DLD1 (cell line): Measurements from ENCODE around the gene CCDC40.
"Not testable (repeated sequence)": the region's sequence is repeated elsewhere in the genome, so short reads cannot be mapped to it uniquely, and the experiment has no call there.

ENCODE experiments used
- in situ Hi-C: cut with HindIII; loops from 2 replicates; pipeline ENCODE4 v1.10.0; 2017; ENCODE audit warnings: low sequenced_read_pairs

Gene CCDC40

GRCh38 chr17:80036715-80037477 is 454 bp downstream of the CCDC40 start:
- in situ Hi-C loops, result no loop called here

DNA sequence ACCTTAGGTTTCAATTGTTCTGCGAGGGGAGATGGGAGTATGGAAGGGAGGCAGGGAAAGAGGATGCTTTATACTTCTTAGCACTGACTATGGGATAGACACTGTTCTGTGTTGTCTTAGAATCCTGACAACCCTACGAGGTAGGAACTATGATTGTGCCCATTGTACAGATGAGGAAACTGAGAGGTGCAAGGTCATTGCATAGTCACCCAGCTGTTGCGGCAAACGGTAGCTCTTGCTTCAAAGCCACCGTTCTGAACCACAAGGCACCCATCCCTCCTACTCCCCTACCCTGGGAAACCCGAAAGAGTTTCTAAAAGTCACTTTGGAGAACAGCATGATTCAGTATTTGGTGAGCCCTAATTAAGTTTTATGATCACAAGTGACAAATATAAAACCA is 7.5 kb downstream of the CCDC40 start:
- in situ Hi-C loops, result no loop called here

DNA sequence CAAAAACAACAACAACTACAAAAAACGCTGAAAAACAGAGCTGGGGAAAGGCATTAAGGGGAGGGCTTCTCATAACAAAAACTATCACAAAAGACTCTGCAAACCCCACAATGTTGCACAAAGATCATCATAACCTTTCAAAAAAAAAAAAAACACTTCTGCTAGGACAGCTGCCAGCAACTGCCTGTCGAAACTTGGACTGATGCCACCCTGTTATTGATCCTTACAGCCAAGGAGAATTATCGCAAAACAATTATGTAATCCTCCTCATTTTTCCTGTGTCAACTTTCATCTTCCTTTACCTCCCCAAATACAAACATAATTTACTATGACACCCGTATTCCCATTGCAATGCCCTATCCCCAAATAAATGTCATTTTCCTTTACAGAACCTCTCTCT is 9.3 kb downstream of the CCDC40 start:
- in situ Hi-C loops, result no loop called here

- in situ Hi-C loops, result not testable (repeated sequence)
These were observed 10.3 kb downstream of the CCDC40 start for GRCh38 chr17:80046709-80047108.

DNA sequence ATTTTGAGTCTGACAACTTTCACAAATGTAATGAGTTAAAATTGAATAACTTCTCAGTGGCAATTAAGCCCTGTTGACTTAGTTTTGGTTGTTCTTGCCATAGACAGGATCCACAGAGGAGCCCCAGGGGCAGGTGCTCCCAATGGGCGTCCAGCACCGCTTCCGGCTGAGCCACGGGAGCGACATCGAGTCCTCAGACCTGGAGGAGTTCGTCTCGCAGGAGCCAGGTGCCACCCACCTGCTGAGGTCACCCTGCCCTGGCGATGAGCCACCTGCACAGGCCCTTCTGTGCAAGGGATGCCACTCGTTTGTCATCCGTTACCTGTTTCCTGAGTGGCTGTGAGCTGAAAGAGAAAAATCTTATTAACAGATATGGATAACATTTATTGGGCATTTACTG is 10.7 kb downstream of the CCDC40 start:
- in situ Hi-C loops, result no loop called here

DNA sequence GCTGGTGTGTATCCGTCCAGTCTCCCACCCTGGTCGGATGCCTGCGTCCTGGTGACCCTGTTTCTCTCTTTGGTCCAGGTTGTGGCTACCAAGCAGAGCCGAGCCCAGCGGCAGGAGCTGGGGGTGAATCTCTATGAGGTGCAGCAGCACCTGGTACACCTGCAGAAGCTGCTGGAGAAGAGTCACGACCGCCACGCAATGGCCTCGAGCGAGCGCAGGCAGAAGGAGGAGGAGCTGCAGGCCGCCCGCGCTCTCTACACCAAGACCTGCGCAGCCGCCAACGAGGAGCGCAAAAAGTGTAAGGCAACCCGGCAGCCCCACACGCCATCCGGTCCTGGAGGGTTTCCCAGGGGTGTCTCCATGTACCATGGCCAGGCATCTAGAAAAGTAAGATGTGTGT is 13.5 kb downstream of the CCDC40 start:
- in situ Hi-C loops, result loop anchor here (25.0 kb wide), 1 partner anchor 337 kb away; no protein-coding TSS in a partner anchor

GRCh38 chr17:80050706-80051105 is 14.3 kb downstream of the CCDC40 start:
- in situ Hi-C loops, result loop anchor here (25.0 kb wide), 1 partner anchor 337 kb away; no protein-coding TSS in a partner anchor

GRCh38 chr17:80051681-80052080 is 15.2 kb downstream of the CCDC40 start:
- in situ Hi-C loops, result loop anchor here (25.0 kb wide), 1 partner anchor 336 kb away; no protein-coding TSS in a partner anchor

DNA sequence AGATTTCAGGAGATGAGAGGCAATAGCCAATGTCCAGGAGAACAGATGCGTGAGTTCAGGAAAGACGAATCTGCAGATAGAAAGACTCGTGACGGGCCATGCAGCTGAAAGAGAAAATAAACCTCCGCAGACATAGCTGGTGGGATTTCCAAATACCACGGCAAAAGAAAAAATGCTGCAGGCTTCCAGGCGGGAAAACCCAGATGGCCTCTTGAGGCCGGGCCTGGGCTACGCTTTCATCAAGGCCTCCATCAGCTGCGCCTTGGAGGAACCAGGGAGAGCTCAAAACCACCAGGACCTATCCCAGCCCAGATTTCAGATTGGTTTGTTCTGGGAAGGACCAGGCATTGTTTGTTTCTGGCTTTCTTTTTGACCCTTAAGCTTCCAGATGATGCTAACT is 16.7 kb downstream of the CCDC40 start:
- in situ Hi-C loops, result loop anchor here (25.0 kb wide), 1 partner anchor 334 kb away; no protein-coding TSS in a partner anchor

DNA sequence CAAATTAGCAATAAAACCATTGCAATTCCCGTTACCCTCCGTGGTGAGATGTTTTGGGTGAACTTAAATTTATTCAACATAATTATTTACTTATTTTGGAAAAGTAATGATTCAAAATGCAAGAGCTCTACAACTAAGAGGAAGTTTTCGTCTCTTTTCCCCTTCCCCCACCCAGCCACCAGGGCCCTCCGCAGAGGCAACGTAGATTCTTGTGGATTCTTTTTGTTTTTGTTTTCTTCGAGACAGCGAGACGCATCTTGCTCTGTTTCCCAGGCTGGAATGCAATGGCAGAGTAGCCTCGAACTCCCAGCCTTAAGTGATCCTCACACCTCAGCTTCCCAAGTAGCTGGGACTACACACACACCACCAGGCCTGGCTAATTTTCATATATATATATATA is 19.2 kb downstream of the CCDC40 start:
- in situ Hi-C loops, result loop anchor here (25.0 kb wide), 1 partner anchor 332 kb away; no protein-coding TSS in a partner anchor

GRCh38 chr17:80058311-80058955 is 22.0 kb downstream of the CCDC40 start:
- in situ Hi-C loops, result loop anchor here (25.0 kb wide), 1 partner anchor 329 kb away; no protein-coding TSS in a partner anchor

DNA sequence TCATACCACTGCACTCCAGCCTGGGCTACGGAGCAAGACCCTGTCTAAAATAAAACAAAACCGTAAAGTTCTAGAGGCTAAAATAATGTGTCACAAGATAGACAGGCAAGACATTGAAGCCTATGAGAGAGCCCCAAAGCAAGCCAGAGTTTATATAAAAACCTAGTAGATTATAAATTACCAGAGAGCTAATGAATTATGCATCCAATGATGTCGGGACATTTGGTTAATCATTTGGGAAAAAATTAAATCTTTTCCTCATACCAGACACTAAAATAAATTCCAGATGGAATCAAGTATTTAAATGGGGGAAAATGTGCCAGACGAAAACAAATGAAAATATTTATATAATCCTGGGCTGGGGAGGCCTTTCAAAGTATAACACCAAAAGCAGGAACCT is 24.2 kb downstream of the CCDC40 start:
- in situ Hi-C loops, result loop anchor here (25.0 kb wide), 1 partner anchor 327 kb away; no protein-coding TSS in a partner anchor

DNA sequence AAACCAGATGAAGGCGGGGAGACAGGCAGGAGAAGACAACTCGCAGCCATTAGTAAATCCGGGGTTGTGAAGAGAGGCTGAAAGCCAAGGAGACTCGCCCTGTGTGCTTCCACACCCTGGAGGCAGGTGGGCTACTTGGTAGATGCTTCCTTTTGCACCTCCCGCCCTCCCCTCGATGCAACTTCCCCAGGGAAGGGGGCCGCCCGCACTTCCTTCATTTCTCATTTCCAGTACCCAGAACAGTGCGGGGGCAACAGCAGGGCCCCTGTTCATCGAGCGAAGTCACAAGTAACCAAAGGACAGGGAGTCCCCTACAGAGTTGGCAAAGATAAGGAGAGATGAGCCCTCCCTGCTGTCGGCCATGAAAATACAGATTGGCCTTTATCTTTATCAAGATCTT is 25.0 kb downstream of the CCDC40 start:
- in situ Hi-C loops, result loop anchor here (25.0 kb wide), 1 partner anchor 326 kb away; no protein-coding TSS in a partner anchor

- in situ Hi-C loops, result loop anchor here (25.0 kb wide), 1 partner anchor 323 kb away; no protein-coding TSS in a partner anchor
These were observed 27.6 kb downstream of the CCDC40 start for GRCh38 chr17:80063830-80064585.

GRCh38 chr17:80064696-80065095 is 28.3 kb downstream of the CCDC40 start:
- in situ Hi-C loops, result loop anchor here (25.0 kb wide), 1 partner anchor 323 kb away; no protein-coding TSS in a partner anchor

- in situ Hi-C loops, result loop anchor here (25.0 kb wide), 1 partner anchor 322 kb away; no protein-coding TSS in a partner anchor
These were observed 29.2 kb downstream of the CCDC40 start for GRCh38 chr17:80065478-80066170.

GRCh38 chr17:80067393-80067986 is 31.0 kb downstream of the CCDC40 start:
- in situ Hi-C loops, result loop anchor here (25.0 kb wide), 1 partner anchor 320 kb away; no protein-coding TSS in a partner anchor

DNA sequence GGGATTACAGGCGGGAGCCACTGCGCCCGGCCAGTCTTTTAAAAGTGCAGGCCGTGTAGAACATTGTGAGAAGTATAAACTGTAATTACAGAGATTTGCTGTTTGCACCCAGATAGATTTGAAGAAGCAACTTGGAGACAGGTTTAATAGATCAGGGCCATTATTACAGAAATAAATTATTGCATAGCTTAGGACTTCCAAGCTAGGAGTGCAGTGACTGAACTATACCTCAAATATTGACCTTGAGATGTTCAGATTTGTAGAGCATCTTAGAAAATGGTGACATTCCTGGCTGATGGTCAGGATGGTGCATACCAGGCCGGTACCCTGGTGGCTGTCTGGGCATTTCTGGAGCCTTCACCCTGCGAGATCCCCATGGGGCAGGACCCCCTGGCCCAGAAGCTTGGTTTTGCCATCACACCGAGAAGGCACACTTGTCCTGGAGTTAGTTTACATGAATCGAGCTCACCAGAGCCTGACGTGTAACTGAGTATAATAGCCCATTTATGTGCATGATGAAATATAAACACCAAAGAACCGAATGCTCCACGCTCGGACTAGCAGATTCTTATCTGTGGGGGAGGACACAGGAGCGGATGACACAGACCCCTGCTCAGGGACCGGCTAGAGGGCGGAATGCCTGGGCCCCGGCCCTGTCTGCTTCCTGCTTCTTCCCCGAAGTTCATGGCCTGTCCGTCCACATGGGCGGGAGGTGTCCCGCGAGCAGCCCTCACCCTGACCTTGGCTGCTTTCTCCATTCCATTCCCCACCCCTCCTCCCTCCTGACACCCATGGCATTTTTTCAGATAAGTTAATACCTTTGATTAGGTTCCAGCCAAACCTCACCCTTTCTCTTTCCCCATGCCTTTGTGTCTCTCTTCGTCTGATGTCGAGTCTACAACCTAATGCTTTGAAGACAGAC is 32.1 kb downstream of the CCDC40 start:
- in situ Hi-C loops, result loop anchor here (25.0 kb wide), 1 partner anchor 319 kb away; no protein-coding TSS in a partner anchor
